Omental fat pad (tissue), 4 donors: ENCODE measurements around the gene RECK. TPM values are rescaled to one million over a fixed set of nuclear protein-coding genes. Genes with fewer than 3 reads are reported as not detected.

Experiments used
- ATAC-seq: fragments of 150-250 bp; one replicate; pipeline ENCODE4 v1.9.1; 2016; ENCODE audit warnings: mild to moderate bottlenecking, moderate library complexity; ENCODE audit not compliant: low FRiP score
- DNase-seq: peaks from one replicate; pipeline ENCODE4 v3.0.0-alpha.2; 2019; ENCODE audit warnings: low spot score
- total RNA-seq, 4 donors: library from RNA; depleted of rRNA; stranded (reverse); fragments of >200 nt; gene quantifications; one replicate each; pipeline ENCODE4 v1.1.0, GENCODE V29; 2016
- TF ChIP-seq, protein P1 (sequence below), 3 donors: fragments of 450-650 bp; IDR thresholded peaks; one replicate each; pipeline ENCODE4 v1.5.1; 2016 to 2017; ENCODE audit warnings: antibody characterized with exemption in 3 of 3, mild to moderate bottlenecking in 3 of 3, moderate library complexity in 2 of 3

RECK gene
- total RNA-seq, 4 donors from 2014 or later = 15.0 to 27.7 (median 21.7) TPM

DNA sequence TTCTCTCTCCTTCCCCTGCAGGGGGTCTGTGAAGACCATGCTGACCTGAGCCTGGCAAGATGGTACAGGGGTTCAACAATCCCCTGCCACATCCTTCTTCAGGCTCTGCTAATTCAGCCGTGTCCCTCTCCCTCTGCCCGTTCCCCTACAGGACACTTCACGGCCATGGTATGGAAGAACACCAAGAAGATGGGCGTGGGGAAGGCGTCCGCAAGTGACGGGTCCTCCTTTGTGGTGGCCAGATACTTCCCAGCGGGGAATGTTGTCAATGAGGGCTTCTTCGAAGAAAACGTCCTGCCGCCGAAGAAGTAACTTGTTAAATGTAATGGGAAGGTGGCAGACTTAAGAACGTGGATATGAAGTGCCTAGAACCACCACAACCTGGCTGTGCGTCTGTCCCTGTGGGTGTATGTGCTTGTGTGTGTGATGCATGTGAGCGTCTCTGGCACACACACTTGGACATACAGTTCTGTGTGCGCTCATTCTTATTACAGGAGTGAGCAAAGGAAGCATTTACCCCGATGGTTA, 125.6 kb downstream of the RECK start:
- ATAC-seq (no peak), DNase-seq (no peak)
- TF ChIP-seq, protein P1, sequence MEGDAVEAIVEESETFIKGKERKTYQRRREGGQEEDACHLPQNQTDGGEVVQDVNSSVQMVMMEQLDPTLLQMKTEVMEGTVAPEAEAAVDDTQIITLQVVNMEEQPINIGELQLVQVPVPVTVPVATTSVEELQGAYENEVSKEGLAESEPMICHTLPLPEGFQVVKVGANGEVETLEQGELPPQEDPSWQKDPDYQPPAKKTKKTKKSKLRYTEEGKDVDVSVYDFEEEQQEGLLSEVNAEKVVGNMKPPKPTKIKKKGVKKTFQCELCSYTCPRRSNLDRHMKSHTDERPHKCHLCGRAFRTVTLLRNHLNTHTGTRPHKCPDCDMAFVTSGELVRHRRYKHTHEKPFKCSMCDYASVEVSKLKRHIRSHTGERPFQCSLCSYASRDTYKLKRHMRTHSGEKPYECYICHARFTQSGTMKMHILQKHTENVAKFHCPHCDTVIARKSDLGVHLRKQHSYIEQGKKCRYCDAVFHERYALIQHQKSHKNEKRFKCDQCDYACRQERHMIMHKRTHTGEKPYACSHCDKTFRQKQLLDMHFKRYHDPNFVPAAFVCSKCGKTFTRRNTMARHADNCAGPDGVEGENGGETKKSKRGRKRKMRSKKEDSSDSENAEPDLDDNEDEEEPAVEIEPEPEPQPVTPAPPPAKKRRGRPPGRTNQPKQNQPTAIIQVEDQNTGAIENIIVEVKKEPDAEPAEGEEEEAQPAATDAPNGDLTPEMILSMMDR (IDR thresholded peaks at IDR 0.05) = no peak

GRCh38 chr9:36163049-36163785, 126.5 kb downstream of the RECK start:
- TF ChIP-seq, protein P1 (IDR thresholded peaks at IDR 0.05) = no peak
- ATAC-seq (no peak), DNase-seq (no peak)

DNA sequence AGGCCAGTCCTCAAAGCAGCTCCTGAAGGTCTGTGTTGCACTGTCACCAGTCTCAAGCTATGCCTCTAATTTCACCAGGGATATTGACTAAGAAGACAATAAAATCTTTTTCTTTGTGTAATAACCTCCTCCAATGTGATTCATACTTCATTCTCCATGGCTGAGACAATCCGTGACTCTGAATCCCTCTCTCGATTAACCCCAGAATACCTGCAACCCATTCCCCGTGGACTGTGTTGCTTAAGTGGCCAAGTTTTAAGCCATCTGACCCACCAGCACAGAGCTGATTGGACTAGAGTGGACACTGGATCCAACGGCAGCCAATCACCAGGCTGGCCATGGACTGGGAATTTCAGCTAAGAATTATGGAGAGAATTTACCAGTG, 127.1 kb downstream of the RECK start:
- ATAC-seq (no peak), DNase-seq (no peak)
- TF ChIP-seq, protein P1 (IDR thresholded peaks at IDR 0.05) = no peak

DNA sequence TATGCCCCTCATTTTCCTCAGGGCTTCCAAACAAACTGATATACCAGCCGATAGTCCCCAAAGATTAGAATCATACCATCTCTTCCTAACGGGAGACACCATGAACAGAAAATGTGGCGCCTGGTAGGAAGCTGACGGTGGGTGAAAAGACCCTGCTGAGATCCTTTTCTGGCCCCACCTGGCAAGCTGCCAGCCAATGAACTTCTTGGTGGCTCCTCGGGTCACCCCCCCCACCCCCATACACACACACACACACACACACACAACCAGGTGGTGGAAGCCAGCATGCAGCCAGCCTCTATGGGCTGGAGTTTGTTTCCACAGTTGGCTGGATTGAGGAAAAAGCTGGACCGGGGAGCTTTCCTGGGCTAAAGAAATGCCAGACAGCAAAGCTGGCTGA, 127.7 kb downstream of the RECK start:
- TF ChIP-seq, protein P1 (IDR thresholded peaks at IDR 0.05) = no peak
- no peak for ATAC-seq
- DNase-seq = no peak

DNA sequence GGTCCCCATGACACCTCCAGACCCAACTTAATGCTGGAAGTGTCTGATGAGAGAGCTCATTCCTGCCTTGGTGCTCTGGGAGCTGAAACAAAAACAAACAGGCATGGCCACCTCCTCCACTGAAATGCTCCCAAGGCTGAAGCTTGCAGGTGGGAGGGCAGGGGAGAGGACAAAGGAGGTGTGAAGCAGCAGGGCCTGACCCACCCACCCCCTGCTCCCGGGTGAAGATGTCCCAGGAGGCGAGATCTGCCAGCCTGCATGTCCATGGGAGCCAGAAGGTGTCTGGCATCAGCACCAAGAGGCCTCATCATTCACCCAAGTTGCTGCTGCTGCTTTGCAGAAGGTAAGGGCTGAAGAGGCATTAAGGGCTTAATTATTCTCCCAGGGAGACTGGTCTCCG, 128.3 kb downstream of the RECK start:
- ATAC-seq (no peak), DNase-seq (no peak)
- TF ChIP-seq, protein P1 (IDR thresholded peaks at IDR 0.05) = no peak

DNA sequence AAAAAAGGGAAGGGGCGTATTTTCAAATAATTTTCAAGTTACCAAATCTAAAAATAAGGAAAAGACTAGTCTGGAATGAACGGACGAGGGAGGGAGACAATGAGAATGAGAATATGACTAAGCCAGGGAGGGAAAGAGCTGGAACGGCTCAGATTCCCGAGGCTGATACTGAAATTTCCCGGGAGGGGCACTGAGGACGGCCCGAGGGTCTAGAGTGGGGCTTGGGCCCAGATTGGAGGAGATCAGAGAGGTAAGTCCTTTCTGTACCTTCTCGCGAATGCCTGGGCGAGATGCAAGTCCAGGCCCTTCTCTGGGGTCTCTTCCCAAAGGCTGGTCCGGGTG, 129.1 kb downstream of the RECK start:
- ATAC-seq = peak; percentile 21
- no peak for DNase-seq
- TF ChIP-seq, protein P1 (IDR thresholded peaks at IDR 0.05) = no peak
